ENCODE results near the gene PRKCE.

Gene PRKCE

GRCh38 chr2:45799679-45800381, 148.4 kb downstream of the PRKCE start:
- DNase-seq (ENCODE audit: low spot score) = no peak

GRCh38 chr2:45802499-45803138, 151.1 kb downstream of the PRKCE start:
- DNase-seq (ENCODE audit: low spot score) = no peak
- TF ChIP-seq CTCF (IDR thresholded peaks at IDR 0.05; ENCODE audit: extremely low read depth, missing control alignments) = no peak

More at GRCh38 chr2:45799679-45800381, 148.4 kb downstream of the PRKCE start:
- TF ChIP-seq CTCF (IDR thresholded peaks at IDR 0.05; ENCODE audit: extremely low read depth, missing control alignments) = no peak

- DNase-seq (ENCODE audit: low spot score) = no peak
- TF ChIP-seq CTCF (IDR thresholded peaks at IDR 0.05; ENCODE audit: extremely low read depth, missing control alignments) = no peak
Measured at GRCh38 chr2:45804987-45805755, 153.7 kb downstream of the PRKCE start.

GRCh38 chr2:45806563-45807358, 155.3 kb downstream of the PRKCE start:
- peak; percentile 21 for DNase-seq (ENCODE audit: low spot score)
- TF ChIP-seq CTCF (IDR thresholded peaks at IDR 0.05; ENCODE audit: extremely low read depth, missing control alignments) = no peak

GRCh38 chr2:45808294-45808800, 156.9 kb downstream of the PRKCE start:
- TF ChIP-seq CTCF (IDR thresholded peaks at IDR 0.05; ENCODE audit: extremely low read depth, missing control alignments) = no peak
- DNase-seq (ENCODE audit: low spot score) = no peak

- TF ChIP-seq CTCF (IDR thresholded peaks at IDR 0.05; ENCODE audit: extremely low read depth, missing control alignments) = no peak
- DNase-seq (ENCODE audit: low spot score) = no peak
Measured at GRCh38 chr2:45809205-45809604, 157.7 kb downstream of the PRKCE start.

Data from GM20000 (cell line).